Mesothelial cell of epicardium (in vitro differentiated cells): ENCODE measurements around the gene GLMN. TPM values are rescaled to one million over a fixed set of nuclear protein-coding genes. Genes with fewer than 3 reads are reported as not detected.

Experiments used
- DNase-seq, 2 experiments: peaks; one replicate each; pipeline ENCODE4 v3.0.0; 2021; ENCODE audit warnings: low spot score in 2 of 2; ENCODE audit not compliant: unreplicated experiment in 2 of 2
- H3K27ac Mint-ChIP-seq: 2 replicates; pipeline ENCODE4 v1.8.0; 2021; ENCODE audit warnings: mixed read lengths
- H3K27me3 Mint-ChIP-seq: 2 replicates; pipeline ENCODE4 v1.8.0; 2021; ENCODE audit warnings: low read depth, mixed read lengths
- H3K36me3 Mint-ChIP-seq: 2 replicates; pipeline ENCODE4 v1.8.0; 2021; ENCODE audit warnings: mixed read lengths
- H3K4me1 Mint-ChIP-seq: 2 replicates; pipeline ENCODE4 v1.8.0; 2021; ENCODE audit warnings: mixed read lengths
- H3K4me3 Mint-ChIP-seq: 2 replicates; pipeline ENCODE4 v1.8.0; 2021; ENCODE audit warnings: mild to moderate bottlenecking, moderate library complexity, mixed read lengths
- H3K9me3 Mint-ChIP-seq: 2 replicates; pipeline ENCODE4 v1.8.0; 2021; ENCODE audit warnings: mixed read lengths
- total RNA-seq: library from RNA; stranded (reverse); gene quantifications from 3 replicates; pipeline ENCODE4 v1.2.1, GENCODE V29; 2021
- TF ChIP-seq, protein P1 (sequence below): fragments of 200-600 bp; sonication (generic); IDR thresholded peaks from one replicate; pipeline ENCODE4 v1.5.0; 2021; ENCODE audit warnings: antibody characterized with exemption; ENCODE audit not compliant: unreplicated experiment

The GLMN gene
- total RNA-seq, 1 donor from 2014 or later = 22.7 TPM

DNA sequence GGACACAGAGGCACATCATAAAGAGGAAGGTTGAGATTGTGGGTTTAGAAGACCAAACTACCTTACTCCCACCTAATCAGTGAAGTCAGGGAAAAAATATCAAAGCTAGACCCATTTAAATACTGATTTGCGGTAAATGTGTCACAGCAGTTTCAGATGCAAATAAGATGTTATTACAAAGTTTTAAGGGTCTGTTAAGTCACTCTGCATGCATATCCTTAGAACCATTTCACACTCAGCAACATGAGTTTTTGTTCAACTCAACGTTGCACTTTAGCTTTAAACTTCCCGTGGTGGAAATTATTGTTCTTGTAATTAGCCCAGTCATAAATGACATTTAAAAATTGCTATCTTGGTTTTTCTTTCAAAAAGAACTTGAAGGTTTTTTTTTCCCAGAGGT, 34.9 kb upstream of the GLMN start:
- H3K27me3 Mint-ChIP-seq = no peaks in the 10 kb centered on the region
- H3K4me1 Mint-ChIP-seq = peaks cover 13% of the 10 kb centered on the region
- peak overlapping the region; percentile 85 for H3K27ac Mint-ChIP-seq
- TF ChIP-seq, protein P1, sequence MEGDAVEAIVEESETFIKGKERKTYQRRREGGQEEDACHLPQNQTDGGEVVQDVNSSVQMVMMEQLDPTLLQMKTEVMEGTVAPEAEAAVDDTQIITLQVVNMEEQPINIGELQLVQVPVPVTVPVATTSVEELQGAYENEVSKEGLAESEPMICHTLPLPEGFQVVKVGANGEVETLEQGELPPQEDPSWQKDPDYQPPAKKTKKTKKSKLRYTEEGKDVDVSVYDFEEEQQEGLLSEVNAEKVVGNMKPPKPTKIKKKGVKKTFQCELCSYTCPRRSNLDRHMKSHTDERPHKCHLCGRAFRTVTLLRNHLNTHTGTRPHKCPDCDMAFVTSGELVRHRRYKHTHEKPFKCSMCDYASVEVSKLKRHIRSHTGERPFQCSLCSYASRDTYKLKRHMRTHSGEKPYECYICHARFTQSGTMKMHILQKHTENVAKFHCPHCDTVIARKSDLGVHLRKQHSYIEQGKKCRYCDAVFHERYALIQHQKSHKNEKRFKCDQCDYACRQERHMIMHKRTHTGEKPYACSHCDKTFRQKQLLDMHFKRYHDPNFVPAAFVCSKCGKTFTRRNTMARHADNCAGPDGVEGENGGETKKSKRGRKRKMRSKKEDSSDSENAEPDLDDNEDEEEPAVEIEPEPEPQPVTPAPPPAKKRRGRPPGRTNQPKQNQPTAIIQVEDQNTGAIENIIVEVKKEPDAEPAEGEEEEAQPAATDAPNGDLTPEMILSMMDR = no peak
- H3K4me3 Mint-ChIP-seq = no peak overlapping the region
- H3K36me3 Mint-ChIP-seq = peaks cover 41% of the 10 kb centered on the region
- DNase-seq = no peak
- H3K9me3 Mint-ChIP-seq = peaks cover 20% of the 10 kb centered on the region

DNA sequence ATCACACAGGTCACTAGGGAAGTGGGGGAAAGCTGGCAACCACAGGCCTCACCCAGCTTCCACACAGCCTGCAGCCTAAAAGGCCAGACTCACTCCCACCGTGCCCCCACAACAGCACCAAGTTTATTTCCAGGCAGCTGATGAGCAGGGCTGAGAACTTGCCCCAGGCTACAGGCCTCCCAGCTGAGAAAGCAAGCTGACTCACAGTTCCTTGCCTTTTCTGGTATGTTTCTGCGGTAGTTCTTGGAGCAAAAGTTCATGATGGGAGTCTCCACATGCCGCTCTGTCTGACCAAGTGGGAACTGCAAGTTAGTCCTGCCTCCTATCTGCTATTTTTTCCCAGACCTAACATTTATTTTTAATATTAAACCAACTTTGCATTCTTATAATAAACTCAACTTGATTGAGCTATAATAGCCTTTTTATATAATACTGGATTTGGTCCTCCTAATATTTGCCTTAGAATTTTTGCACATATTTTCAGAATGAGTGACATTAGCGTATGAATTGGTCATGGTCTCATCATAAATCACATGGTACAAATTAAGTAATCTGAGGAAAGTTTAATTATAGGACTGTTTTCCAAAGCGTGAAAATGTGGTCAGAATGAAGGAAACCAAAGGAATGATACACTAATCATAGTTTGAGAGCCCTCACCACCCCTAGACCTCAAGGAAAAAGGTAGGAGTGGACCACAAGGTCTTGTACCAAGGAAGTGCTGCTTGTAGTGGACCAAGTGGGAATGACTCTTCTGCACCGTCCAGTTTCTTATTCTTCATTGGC, 30.8 kb upstream of the GLMN start:
- TF ChIP-seq, protein P1 = no peak
- H3K27me3 Mint-ChIP-seq = no peaks in the 10 kb centered on the region
- H3K4me1 Mint-ChIP-seq = peaks cover 13% of the 10 kb centered on the region
- peaks cover 76% of the 10 kb centered on the region for H3K36me3 Mint-ChIP-seq
- DNase-seq = no peak
- no peak overlapping the region for H3K4me3 Mint-ChIP-seq
- no peak overlapping the region for H3K27ac Mint-ChIP-seq
- H3K9me3 Mint-ChIP-seq = peaks cover 59% of the 10 kb centered on the region

GRCh38 chr1:92327794-92328193, 29.0 kb upstream of the GLMN start:
- DNase-seq = no peak
- H3K27me3 Mint-ChIP-seq = no peaks in the 10 kb centered on the region
- peaks cover 83% of the 10 kb centered on the region for H3K36me3 Mint-ChIP-seq
- peaks cover 60% of the 10 kb centered on the region for H3K9me3 Mint-ChIP-seq
- no peaks in the 10 kb centered on the region for H3K4me1 Mint-ChIP-seq
- TF ChIP-seq, protein P1 = no peak
- no peak overlapping the region for H3K27ac Mint-ChIP-seq
- no peak overlapping the region for H3K4me3 Mint-ChIP-seq

DNA sequence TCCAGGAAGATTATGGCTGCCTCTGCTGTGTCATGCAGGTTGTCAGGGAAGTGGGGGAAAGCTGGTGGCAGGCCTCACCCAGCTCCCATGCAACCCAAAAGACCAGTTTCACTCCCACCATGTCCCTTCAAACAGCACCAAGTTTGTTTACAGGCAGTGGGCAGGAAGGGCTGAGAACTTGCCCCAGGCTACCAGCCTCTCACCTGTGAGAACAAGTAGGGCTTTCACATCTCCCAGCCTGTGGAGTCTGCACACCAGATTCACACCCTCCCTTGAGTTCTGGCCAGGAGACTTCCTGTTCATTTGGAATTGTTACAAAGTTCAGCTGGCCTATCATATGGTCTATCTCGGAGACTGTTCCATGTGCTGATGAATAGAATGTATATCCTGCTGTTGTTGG, 27.9 kb upstream of the GLMN start:
- H3K36me3 Mint-ChIP-seq = peaks cover 80% of the 10 kb centered on the region
- H3K4me3 Mint-ChIP-seq = no peak overlapping the region

GRCh38 chr1:92324784-92325183, 26.0 kb upstream of the GLMN start:
- H3K27ac Mint-ChIP-seq = no peak overlapping the region
- peaks cover 71% of the 10 kb centered on the region for H3K36me3 Mint-ChIP-seq
- TF ChIP-seq, protein P1 = no peak
- peaks cover 46% of the 10 kb centered on the region for H3K9me3 Mint-ChIP-seq
- H3K4me3 Mint-ChIP-seq = no peak overlapping the region
- H3K4me1 Mint-ChIP-seq = peaks cover 4% of the 10 kb centered on the region
- H3K27me3 Mint-ChIP-seq = no peaks in the 10 kb centered on the region
- DNase-seq = no peak

More for the DNA sequence above, 27.9 kb upstream of the GLMN start:
- H3K4me1 Mint-ChIP-seq = no peaks in the 10 kb centered on the region
- no peaks in the 10 kb centered on the region for H3K27me3 Mint-ChIP-seq
- H3K27ac Mint-ChIP-seq = no peak overlapping the region
- TF ChIP-seq, protein P1 = no peak
- no peak for DNase-seq
- H3K9me3 Mint-ChIP-seq = peaks cover 56% of the 10 kb centered on the region
